HT1080 (cell line): Measurements from ENCODE around the gene CST3. TPM values are rescaled to one million over a fixed set of nuclear protein-coding genes. Genes with fewer than 3 reads are reported as not detected.

Experiments used
- DNase-seq: peaks from one replicate; pipeline ENCODE4 v3.0.0-alpha.2; 2015; ENCODE audit warnings: low read depth
- total RNA-seq: library from RNA; depleted of rRNA; stranded (reverse); fragments of >200 nt; shearing (Covaris generic); gene quantifications from 2 replicates; pipeline ENCODE4 v1.2.3, GENCODE V29; 2014; rRNA removed

CST3 gene
- total RNA-seq, 1 experiment from 2014 or later, result 254 TPM

GRCh38 chr20:23603321-23603720 is 34.4 kb downstream of the CST3 start:
- no peak for DNase-seq

GRCh38 chr20:23602699-23603098 is 35.1 kb downstream of the CST3 start:
- DNase-seq, result no peak

GRCh38 chr20:23602241-23602640 is 35.5 kb downstream of the CST3 start:
- DNase-seq, result no peak

- DNase-seq, result no peak
These were observed 36.0 kb downstream of the CST3 start for GRCh38 chr20:23601715-23602114.

- no peak for DNase-seq
These were observed 39.3 kb downstream of the CST3 start for GRCh38 chr20:23598481-23598880.

GRCh38 chr20:23596579-23597250 is 41.0 kb downstream of the CST3 start:
- DNase-seq, result no peak

GRCh38 chr20:23595941-23596340 is 41.8 kb downstream of the CST3 start:
- no peak for DNase-seq

- DNase-seq, result no peak
These were observed 49.0 kb downstream of the CST3 start for GRCh38 chr20:23588434-23589403.

- DNase-seq, result no peak
These were observed 50.1 kb downstream of the CST3 start for GRCh38 chr20:23587631-23588030.

- DNase-seq, result no peak
These were observed 50.8 kb downstream of the CST3 start for GRCh38 chr20:23586735-23587525.

GRCh38 chr20:23585808-23586734 is 51.7 kb downstream of the CST3 start:
- no peak for DNase-seq

- no peak for DNase-seq
These were observed 52.3 kb downstream of the CST3 start for GRCh38 chr20:23585449-23585807.

- no peak for DNase-seq
These were observed 53.1 kb downstream of the CST3 start for GRCh38 chr20:23584434-23585199.

Other genes with a start within 250 kb of the CST3 start
- 3.5 and 4.2 TPM in 2 replicates for gene NAPB, start 216.5 kb downstream of the CST3 start, total RNA-seq
- not detected in 2 replicates for gene CSTL1, start 198.3 kb downstream of the CST3 start, total RNA-seq
- gene CST11, start 185.1 kb downstream of the CST3 start, total RNA-seq, result not detected in 2 replicates
- not detected in 2 replicates for gene CST8, start 146.8 kb downstream of the CST3 start, total RNA-seq
- gene CST9L, start 69.5 kb downstream of the CST3 start, total RNA-seq, result not detected in 2 replicates
- not detected in 2 replicates for gene CST9, start 32.0 kb downstream of the CST3 start, total RNA-seq
- not detected in 2 replicates for gene CST4, start 51.1 kb upstream of the CST3 start, total RNA-seq
- not detected in 2 replicates for gene CST1, start 113.0 kb upstream of the CST3 start, total RNA-seq
- gene CST2, start 188.8 kb upstream of the CST3 start, total RNA-seq, result not detected in 2 replicates
- gene CST5, start 241.8 kb upstream of the CST3 start, total RNA-seq, result not detected in 2 replicates